GM19328 (cell line): Measurements from ENCODE around the gene KLHDC10.
"Not testable (repeated sequence)": the region's sequence is repeated elsewhere in the genome, so short reads cannot be mapped to it uniquely, and the experiment has no call there.

ENCODE experiments used
- ATAC-seq: cut with Tn5 transposase; IDR thresholded peaks from one replicate; pipeline ENCODE4 v1.9.1; 2021; ENCODE audit warnings: mild to moderate bottlenecking, moderate library complexity; ENCODE audit not compliant: unreplicated experiment

KLHDC10 gene

DNA sequence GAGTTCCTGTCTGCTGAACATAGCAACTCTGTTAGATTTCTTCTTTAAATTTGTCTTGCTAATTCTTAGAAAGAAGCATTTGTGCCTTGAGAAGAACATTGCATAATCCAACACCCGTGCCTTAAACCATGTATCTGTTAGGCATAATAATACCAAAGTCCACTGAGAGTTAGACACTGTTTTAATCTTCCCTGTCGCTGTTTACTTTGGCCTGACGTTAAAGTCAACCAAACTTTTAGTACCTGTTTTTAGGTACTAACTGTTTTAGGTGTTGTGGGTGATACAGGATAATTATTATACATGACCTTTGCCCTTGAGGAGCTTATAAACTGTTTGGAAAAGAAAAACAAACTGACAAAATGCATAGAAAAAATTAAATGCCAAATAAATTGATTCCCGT is 43.6 kb downstream of the KLHDC10 start:
- no peak for ATAC-seq

GRCh38 chr7:130114374-130114773 is 44.0 kb downstream of the KLHDC10 start:
- ATAC-seq = no peak

- no peak for ATAC-seq
These were observed 44.4 kb downstream of the KLHDC10 start for GRCh38 chr7:130114776-130115175.

DNA sequence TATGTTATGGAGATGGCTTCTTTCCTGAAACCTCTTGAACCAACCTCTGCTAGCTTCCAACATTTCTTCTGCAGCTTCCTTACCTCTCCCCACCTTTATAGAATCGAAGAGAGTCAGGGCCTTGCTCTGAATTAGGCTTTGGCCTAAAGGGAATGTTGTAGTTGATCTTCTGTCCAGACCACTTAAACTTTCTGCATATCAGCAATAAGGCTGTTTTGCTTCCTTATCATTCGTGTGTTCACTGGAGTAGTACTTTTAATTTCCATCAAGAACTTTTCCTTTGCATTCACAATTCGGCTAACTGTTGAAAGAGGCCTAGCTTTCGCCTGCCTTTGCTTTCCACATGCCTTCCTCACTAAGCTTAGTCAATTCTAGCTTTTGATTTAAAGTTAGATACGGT is 48.0 kb downstream of the KLHDC10 start:
- no peak for ATAC-seq

GRCh38 chr7:130118801-130119200 is 48.5 kb downstream of the KLHDC10 start:
- ATAC-seq = no peak

DNA sequence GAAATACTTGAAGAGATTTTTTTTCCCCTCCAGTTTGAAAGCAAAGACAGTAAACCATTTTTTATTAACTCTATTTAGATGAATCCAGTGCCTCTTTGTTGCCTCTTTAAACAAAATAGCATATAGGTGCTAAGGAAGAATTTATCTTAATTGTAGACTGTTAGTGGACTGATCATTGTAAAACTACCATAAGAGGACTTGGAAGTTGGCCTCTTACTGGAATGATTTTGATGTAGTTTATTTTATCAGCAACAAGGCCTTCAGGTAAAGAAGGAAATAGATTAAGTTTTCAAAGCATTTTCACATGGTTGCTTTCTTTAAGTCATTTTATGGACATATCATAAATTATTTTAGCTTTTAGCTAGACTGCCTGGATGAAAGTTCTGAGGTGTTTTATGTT is 53.2 kb downstream of the KLHDC10 start:
- ATAC-seq = no peak

GRCh38 chr7:130124711-130125110 is 54.4 kb downstream of the KLHDC10 start:
- ATAC-seq = no peak

DNA sequence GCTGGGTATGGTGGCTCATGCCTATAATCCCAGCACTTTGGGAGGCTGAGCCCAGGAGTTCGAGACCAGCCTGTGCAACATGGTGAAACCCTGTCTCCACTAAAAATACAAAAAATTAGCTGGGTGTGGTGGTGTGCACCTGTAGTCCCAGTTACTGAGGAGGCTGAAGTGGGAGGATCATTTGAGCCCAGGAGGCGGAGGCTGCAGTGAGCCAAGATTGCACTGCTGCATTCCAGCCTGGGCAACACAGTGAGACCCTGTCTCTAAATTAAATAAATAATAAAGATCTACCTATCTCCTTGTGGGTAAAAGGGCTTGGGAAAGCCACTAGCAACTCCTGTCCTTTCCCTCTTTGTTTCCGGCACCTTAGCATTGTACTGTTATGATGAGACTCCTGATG is 56.5 kb downstream of the KLHDC10 start:
- ATAC-seq = not testable (repeated sequence)

DNA sequence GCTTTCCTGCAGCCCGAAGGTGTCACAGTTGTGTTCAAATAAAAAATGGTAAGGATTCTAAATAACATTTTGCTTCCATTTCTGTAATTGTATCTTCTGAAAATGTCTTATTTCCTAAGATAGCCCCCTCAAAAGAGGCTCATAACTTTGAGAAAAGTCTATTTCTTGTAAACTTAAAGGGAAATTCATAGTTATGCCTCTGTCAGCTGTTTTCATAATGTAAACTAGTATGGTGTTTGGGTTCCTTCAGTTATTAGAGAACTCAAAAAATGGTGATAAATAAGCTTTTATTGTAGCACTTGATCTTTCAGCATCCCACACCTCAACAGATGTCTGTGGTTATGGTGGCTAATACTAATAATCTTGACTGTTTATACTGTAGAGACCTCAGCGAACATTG is 57.1 kb downstream of the KLHDC10 start:
- ATAC-seq = no peak

DNA sequence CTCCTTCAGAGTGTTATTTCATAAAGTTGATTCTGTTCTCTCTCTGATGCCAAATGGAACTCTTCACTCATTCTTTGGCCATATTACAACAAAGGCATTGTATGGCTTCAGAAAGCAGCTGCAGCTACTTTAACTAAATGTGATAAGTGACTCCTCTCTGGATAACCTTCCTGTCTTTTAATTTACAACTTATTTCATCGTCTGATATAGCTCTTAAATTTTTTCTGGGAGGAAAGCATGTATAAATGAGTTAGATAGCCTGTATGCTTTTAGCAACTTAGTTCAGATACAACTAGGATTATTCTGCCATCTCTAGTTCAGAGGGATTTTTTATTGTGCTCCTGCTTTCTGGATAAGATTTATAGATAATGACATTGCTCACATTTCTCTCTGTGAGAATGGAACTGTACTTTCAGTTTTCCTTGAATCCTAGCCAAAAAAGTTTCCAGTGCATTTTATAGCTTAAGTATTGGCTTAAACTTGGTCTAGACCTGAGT is 57.5 kb downstream of the KLHDC10 start:
- no peak for ATAC-seq

GRCh38 chr7:130129011-130129411 is 58.7 kb downstream of the KLHDC10 start:
- ATAC-seq = no peak

DNA sequence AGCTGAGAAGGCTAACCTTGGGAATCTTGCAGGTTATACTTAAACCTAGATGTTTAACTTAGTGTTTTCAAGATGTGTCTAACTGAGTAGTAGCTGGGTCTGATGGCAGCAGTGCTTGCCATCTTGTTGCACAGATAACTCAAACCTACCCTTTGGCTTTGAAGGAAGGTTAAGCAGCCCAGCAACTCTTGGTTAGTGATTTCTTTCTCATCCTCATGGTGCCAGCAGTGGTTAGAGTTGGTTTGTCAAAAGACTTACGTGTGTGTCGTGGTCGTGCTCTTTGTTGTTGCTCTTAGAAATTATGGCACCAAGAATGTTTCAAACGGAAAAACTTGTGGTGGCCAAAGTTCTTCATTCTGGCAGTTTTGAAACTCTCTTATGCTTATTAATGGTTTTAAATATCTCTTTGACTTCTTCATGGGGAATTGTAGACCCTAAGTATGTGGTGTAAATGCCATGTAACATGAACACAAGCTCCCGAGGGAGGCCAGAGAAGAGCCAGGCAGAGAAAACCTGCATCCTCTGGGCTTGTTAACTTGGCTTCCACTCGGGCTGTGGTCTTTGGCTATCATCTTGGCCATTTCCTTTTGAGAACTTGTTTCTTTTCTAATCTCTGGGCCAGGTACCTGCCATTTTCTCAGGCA is 61.0 kb downstream of the KLHDC10 start:
- ATAC-seq = no peak

DNA sequence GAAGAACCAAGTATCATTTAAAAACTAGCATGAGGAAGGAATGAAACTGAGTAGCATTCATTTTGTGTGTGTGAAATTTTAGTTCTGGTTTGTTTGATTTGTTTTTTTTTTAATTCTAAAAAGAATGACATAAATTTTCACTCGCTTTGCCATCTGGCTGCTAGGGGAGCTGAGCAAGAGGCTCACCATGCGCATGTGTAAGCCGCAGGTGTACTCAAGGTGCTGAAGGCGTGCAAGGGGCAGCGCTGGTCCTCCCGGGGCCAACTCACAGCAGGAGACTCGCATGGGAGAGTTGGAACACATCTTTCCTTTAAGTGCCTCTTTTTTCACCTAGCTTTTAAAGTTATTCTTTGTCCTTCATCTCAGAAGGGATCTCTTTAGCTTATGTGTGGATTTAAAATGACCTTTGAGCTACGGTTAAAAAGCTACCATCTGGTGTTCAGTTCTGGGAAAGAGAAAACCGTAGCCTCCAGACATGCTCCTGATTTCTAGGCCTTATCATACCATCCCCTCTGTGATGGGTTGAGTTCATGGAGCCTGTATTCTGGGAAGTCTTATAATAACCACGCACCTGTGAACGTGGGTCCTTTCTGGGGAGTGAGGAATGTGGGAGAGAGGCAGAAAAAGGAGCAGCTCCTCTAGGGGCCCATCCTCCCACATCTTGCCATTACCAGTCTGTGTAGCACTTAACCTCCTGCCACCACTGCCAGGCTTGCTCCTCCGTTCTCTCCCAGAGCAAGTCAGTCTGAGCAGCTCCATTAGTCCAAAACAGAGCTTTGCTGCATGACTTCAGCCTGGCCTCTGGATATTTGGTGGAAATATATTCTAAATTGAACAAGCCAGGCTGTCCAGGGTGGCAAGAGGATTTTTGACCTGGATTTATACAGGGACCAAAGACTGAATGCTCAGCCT is 61.9 kb downstream of the KLHDC10 start:
- no peak for ATAC-seq

DNA sequence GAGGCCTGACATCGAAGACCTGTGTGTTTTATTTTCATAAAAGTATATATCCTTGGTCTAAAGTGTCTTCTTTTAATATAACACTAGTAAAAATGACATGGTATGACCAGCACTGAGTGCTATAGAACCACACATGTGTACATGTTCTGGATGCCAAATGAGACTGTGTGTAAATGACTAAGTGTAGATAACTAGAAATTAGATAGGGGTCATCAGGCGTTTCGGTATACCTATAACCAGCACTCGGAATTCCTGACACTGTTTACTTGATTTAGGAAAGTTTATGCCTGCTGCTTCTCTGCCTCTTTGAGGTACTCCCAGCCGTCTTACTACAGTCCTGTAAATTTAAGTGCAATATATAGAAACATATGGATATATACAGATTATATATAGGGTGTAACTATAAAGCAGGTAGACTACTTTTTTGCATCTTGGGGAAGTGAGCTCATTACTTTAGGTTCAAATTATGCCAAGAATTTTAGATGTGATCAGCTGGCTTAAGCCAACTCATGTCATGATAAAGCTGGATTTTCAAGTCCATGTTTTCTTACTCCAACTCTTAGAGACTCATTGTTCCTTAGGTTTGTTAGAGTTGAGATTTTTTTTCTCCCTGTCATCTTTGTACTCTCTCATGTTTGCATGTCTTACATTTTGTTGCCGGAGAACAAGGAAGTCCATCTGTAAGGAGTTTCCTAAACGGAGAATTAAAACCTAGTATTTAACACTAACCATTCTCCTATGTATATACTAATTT is 62.9 kb downstream of the KLHDC10 start:
- no peak for ATAC-seq

DNA sequence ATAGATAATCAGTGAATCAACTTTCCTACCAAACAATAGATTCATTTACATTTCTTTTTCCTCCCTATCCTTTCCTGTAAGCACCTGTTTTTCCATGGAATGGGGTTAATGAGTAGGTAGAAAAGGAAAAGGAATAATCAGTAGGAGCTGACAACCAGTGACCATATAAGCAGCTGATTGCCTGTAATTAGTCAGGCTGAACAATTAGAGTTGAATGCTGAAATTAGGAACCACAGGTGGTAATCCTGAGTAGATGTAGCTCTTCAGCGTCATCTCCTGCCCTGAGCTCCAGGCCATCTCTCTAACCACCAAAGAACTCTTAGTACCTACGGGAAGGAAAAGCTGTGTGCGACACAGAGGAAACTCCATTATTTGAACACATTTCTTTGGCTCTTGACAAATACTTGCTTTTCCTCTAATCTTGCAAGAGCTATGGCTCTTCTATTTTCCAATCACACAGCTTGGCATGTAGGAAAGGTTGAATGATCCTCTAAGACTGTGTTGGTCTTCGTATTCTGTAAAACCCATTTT is 63.8 kb downstream of the KLHDC10 start:
- ATAC-seq = no peak

DNA sequence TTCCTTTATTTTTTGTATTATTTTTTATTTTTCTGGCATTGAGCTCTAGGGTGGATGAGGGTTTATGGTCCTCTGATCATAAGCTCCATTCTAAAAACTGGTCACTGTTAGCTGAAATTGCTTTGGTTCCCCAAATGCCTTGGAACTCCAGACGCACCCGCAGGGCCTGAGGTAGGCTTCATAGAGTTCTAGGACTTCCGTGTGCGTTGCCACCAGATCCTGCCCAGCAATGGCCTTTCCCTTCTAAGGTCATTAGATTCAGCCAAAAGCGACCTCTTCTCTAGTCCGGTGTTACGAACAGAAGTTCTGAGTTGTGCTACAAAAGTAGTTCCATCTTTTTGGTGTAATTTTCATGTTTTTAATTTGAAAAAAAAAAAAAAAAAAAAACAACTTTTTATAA is 64.4 kb downstream of the KLHDC10 start:
- ATAC-seq = no peak

DNA sequence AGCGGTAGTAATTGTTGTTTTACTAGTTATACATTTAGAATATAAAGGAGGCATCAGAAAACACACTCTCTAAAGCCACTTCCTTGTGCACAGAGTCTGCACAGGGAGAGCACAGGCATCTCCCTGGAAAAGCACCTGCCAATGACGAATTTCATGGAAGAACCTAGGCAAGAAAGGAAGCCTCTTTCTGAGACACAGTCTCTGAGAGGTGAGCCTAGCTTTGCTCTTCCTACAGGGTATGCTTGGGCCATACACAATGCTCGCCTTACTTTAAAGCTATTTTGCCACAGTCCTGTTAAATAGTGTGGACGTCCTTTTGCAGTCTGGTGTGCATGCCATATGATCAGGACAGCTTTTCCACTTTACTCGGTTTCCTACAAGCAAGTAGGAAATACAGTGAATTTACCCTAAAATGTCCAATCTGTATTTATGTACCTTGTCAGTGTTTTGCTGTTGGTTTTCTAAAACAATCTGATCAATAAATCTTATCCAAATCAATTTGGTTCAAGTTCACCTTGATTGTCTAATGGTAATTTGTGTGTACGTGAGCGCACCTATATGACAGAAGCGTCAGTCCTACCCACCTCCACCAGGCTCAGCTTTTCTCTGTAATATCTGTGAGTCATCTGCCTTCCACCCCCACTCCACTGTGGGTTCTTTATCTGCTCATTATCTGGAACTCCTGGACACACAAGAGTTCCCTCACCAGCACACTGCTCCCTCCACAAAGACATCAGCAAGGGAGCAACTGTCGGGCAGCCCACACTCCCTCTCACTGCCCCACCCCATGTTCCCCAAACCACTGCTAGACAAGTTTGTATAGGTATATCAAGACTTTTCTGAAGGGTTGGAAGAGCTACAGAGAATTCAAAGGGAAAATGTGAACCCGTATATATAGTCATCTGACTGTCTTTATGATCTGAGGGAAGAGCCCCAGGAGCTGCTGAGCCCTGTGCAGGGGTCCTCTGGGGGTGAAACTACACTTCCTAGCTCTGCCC is 65.2 kb downstream of the KLHDC10 start:
- no peak for ATAC-seq

DNA sequence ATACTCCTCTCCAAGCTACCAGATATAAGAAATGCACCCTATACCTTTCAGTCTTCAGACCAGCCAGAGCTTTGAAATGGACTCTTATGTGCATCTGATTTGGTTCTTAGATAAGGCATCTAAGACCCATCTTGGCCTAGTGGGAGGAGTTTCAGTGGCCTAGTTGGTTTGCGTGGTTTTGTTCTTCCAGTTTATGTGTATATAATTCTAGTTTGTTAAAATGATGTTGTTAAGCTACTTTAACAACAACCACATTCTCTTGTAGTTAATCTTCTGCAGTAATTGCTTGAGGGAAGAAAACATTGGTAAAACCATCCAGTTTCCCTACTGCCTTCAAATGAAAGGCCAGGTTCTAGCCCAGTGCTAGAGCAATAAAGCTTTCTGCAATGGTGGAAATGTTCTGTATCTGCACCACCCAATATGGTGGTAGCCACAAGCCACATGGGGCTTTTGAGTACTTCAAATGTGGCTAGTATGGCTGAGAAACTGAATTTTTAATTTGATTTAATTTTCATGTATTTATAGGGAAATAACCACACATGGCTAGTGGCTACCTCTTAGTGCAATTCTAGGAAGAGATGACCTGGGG is 66.3 kb downstream of the KLHDC10 start:
- ATAC-seq = no peak

GRCh38 chr7:130137207-130137606 is 66.9 kb downstream of the KLHDC10 start:
- ATAC-seq = no peak
